Midbrain (tissue), 1 donor: ENCODE measurements around the gene ADIPOR2.

Source experiments
- DNase-seq: peaks from one replicate; lab custom pipeline; 2025; lab: John Stamatoyannopoulos, UW

Gene ADIPOR2

GRCh38 chr12:1690578-1691122 is at the start of gene ADIPOR2:
Gene ADIPOR2, plus strand, starts transcription at chr12:1691070. Its CDS starts 63,274 bp downstream, at chr12:1754344.
- DNase-seq: peak; percentile 96

GRCh38 chr12:1642513-1642912 is 48.4 kb upstream of the ADIPOR2 start:
- no peak for DNase-seq

GRCh38 chr12:1643043-1643442 is 47.8 kb upstream of the ADIPOR2 start:
- DNase-seq: no peak

- no peak for DNase-seq
Observed at GRCh38 chr12:1643905-1644533, 46.9 kb upstream of the ADIPOR2 start.

- DNase-seq: peak; percentile 88
Observed at GRCh38 chr12:1644534-1645438, 46.1 kb upstream of the ADIPOR2 start.

- DNase-seq: no peak
Observed at GRCh38 chr12:1645819-1646218, 45.1 kb upstream of the ADIPOR2 start.

GRCh38 chr12:1646569-1647284 is 44.1 kb upstream of the ADIPOR2 start:
- DNase-seq: no peak

GRCh38 chr12:1647285-1647669 is 43.6 kb upstream of the ADIPOR2 start:
- no peak for DNase-seq

GRCh38 chr12:1650260-1650977 is 40.5 kb upstream of the ADIPOR2 start:
- DNase-seq: no peak

GRCh38 chr12:1650978-1651361 is 39.9 kb upstream of the ADIPOR2 start:
- DNase-seq: no peak

GRCh38 chr12:1651946-1652345 is 38.9 kb upstream of the ADIPOR2 start:
- no peak for DNase-seq

- DNase-seq: no peak
Observed at GRCh38 chr12:1655225-1655788, 35.6 kb upstream of the ADIPOR2 start.

GRCh38 chr12:1656902-1657301 is 34.0 kb upstream of the ADIPOR2 start:
- no peak for DNase-seq

- no peak for DNase-seq
Observed at GRCh38 chr12:1657688-1658087, 33.2 kb upstream of the ADIPOR2 start.

- DNase-seq: peak; percentile 76
Observed at GRCh38 chr12:1660304-1661187, 30.3 kb upstream of the ADIPOR2 start.

GRCh38 chr12:1661553-1662335 is 29.1 kb upstream of the ADIPOR2 start:
- peak; percentile 99 for DNase-seq

GRCh38 chr12:1662761-1663439 is 28.0 kb upstream of the ADIPOR2 start:
- no peak for DNase-seq

- DNase-seq: no peak
Observed at GRCh38 chr12:1663440-1664132, 27.3 kb upstream of the ADIPOR2 start.
